Measurements from ENCODE around the gene MCM3.

MCM3 gene

DNA sequence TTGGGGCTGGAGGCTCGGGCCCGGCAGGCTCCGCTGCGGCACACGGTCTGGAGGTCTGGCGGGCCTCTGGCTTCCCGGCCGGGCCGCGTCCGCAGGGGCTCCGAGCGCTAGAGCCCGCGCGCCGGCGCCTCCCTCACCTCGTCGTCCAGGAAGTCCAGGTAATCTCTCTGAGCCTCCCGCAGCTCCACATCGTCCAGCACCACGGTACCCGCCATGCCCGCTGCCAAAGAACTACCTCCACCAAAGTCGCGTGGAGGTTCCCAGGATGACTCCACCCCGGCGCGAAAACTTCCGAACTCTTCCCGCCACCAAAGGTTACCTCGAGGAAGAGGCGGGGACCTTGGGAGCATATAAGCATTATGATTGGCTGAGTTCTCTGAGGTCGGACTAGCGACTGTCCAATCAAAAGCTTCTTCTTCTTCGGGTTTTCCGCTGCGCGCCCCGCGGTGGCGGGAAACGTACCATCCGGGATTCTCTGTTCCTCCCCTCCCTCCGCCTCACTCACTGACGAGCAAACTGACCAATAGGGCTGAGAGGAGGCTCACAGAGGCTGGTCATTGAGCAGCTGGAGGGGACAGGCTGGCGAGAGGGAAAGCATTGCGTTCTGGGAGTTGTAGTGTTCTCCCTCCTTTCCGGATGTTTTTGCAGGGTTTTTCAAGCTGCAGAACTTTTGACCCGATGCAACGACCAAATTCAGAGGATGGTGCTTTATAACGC, at the start of gene MCM3:
Gene MCM3 (minus strand): TSS at position 283 of the 717 bp plus-strand sequence. CDS start 68 bp downstream, at position 215.
- DNase-seq, result peak; percentile 82

DNA sequence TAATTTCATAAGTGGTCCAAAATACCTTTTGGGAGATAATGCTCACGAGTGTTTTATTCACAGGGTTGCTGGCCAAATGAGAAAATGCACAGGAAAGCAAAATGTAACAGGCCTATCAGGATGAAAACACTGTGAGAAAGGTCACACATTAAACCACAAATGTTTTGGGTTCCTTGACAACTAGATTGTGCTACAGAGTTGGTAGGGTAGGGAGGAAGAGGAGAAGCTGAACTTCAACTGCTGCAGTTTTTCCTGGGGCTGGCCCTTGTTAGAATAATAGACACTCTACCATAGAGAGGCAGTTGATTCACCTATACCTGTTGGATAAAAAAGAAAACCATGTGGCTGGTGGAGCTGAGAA, 49.3 kb upstream of the MCM3 start:
- no peak for DNase-seq

DNA sequence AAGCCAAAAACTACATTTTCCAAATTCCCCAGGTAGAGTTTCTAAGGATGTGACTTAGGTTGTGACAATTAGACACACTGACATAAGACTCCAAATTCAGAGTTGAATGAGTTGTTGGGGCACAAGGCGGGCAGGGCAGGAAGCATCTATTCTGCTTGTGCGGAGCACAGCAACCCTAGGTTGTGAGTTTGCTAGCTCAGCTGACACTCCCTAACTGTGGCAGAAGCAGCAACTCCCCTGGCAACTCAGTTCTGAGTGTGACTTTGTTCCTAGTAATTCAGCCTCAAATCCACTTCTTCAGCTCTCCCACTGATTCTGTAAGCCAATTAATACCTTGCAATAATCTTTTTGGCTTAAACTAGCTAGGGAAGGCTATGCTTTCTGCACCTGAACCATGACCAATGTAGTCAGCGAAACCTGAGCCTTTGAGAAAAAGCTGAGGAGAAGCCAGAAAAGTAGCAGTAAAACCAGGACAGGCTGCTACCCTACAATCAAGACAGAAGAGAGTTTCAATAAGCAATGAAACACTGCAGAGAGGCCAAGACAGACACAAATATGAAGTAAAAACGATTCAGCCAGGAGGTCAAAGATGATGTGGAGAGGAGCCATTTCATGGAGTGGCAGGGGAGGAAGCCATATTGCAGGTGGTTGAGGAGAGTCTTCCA, 47.4 kb upstream of the MCM3 start:
- DNase-seq, result no peak

DNA sequence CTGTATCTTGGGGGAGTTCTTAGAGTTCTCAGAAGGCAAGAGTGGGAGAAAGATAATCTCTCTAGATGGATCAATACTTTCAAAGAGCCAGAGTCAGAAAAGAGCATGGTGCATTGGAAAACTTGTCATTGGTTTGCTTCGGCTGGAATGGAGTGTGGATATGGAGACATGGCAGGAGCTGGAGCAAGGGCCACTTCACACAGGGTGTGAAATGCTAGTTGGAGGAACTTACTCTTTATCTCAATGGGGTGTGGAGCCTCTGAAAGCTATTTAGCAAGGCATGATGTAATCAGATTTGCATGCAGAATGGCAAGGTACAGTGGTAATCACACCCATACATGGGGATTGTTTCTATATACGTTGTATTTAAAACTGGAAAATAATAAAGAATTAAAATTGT, 45.9 kb upstream of the MCM3 start:
- no peak for DNase-seq

DNA sequence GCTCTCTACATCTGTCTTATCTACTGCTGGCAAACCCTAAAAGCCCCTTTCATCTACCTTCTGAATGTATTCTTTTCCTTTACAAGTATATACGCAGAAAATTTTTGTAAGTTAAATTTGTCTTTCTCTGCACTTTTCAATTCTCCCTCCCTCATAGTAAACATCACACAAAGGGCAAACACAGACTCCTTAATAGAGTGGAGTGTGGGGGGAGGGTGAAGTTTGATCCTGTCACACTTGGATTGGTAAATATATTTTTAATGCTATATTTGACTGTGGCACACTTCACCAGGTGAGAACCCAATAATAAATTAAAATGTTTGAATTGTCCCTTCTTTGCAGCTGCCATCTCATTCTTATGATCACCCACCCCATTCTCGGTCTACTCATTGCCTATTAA, 44.2 kb upstream of the MCM3 start:
- DNase-seq, result no peak

DNA sequence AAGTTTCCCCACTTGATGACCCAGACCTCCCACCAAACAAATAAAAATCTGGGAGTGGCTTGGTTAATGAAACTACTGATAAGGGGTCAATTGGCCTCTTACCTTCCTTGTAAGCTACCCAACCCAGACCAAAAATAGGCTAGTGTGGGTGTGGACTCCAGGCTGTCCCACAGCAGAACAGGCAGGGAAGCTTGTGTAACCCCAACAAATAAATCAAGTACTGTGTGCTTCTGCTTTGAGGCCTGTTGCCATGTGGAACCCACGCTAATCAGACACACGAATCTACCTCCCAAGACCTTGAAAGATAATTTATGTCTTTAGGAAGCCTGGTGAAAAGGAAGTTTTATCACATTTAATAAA, 43.7 kb upstream of the MCM3 start:
- DNase-seq, result no peak

DNA sequence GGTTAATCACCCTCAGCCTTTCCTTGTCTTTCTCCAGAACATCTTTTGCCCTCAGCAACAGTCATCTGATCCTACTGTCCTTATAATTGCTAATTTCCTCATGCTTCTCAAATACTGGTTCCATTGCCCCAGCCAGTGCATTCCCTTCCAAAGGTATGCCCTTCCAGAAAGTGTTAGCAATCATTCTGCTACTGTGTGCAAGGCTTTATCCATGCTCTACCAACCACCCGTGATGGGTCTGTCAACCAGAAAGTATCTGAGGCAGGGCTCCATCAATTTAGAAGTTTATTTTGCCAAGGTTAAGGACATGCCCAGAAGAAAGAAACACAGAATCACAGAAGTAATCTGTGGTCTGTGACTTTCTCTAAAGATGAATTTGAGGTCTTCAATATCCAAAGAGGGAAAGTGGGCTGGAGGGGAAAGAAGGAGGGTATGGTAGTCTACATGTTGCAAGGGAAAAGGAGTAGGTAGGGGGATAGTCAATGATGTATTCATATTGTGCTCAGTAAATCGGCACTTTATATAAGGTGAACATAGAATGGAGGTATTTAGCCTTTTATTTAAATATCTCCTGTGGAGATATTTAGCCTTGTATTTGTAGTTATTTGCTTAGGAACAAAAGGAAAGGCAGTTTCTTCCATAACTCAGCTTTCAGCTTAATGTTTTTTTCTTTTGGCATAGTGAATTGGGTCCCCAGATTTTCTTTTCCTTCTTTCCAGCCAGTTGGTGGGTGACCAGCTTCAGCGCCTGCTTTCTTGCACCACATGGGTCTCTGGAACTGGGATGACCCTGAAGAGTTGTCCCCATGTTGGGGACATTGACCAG, 42.2 kb upstream of the MCM3 start:
- DNase-seq, result no peak

DNA sequence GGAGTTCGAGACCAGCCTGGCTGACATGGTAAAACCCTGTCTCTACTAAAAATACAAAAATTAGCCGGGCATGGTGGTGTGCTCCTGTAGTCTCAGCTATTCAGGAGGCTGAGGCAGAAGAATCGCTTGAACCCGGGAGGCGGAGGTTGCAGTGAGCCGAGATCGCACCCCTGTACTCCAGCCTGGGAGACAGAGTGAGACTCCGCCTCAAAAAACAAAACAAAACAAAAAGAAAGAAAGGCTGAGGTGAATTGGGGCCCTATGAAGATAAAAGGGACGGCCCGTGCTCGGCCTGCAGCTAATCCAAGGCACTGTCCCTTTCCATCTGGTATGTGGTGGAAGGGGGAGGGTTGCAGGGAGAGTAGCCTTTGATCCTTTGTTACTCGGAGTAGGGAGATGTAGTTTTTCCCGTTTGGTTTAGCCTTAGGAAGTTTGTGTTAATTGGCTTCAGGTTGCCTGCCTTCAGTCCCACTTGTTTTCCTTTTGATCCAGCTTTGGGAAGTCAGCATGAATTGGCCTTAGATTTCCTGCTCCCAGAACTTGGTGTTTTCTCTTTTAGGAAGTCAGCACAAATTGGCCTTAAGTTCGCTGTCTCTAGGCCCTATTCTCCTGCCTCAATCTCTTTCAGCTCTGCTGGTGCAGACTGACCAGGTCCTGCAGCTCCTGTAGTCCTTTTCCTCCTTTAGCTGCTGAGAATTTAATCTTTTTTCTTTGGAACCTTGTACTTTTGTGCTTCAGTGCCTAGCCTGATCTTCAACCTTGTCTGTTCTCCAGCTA, 41.3 kb upstream of the MCM3 start:
- DNase-seq, result no peak

DNA sequence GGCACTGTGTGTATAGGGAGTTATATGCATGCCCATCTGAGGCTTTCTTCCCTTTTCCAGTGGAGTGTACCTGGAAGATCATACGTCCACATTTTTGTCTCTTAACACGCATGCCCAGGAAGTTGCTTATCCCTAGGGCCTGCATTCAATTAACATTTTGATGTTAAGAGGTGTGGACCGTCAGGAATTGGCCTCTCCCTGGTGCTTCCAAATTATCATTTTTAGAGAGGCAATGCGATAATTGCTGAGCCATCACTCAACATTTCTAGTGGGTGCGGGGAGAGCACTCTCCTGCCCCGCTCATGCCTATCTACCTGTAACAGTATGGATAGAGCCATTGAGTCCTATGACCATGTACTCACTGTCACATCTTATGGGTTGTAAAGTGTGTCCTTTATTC, 39.6 kb upstream of the MCM3 start:
- no peak for DNase-seq

DNA sequence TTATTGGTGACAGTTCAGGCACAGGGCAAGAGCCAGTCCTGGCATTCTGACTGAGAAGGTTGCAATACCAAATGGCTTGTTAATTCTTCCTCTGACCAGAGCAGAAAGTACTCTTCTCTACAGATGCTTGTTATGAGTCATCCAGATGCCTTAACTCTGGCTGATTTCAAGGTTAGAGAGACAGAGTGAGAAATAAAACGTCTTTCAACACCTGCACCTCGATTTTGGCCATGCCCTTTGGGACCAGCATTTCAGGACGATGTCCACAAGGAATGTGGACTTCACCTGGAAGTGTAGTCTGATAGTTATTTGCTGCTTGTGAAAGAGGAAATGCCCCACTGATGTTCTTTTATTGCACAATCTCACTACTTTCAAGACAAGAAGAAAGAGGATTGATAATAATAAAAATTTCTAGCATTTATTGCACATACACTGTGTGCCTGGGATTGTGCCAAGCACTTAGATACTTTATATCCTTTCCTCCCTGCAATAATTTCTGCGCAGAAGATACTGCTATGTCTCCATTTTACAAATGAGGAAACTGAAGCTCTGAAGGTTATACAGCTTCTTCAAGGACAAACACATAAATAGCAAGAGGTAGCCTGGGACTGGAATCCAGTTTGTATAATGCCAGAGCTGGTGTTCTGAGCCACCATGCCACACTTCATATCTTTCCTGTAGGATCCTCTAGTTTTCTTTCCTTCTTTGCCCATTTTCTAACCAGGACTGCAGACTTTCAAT, 33.5 kb upstream of the MCM3 start:
- DNase-seq, result no peak

DNA sequence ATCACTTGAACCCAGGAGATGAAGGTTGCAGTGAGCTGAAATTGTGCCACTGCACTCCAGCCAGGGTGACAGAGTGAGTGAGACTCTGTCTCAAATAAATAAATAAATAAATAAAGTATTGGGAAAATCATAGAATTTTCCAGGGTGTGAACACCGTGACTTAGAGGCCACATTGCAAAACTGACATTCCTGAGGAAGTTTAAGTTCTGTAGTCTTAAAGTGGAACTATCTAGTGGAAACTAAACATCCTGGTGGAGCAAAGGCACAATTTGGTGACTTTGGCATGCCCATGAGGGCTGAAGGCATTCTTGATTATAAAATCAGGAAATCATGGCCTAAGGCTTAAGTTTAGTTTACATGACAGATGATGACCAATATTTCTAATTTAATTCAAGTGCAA, 32.7 kb upstream of the MCM3 start:
- no peak for DNase-seq

DNA sequence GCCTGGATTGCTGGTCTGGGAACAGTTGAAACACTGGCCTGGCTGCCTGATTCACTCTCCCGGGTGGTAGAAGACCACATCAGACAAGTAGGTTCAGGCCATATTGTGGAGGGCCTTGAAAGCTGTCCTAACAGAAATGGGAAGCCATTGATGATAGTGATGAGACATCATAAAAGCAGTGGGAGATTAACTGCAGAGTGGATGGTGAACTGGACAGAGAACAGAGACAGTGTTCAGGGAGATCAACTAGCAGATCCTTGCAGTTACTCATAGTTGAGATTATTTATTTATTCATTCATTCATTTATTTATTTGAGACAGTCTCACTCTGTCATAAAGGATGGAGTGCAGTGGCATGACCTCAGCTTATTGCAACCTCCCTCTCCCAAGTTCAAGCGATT, 30.2 kb upstream of the MCM3 start:
- no peak for DNase-seq

DNA sequence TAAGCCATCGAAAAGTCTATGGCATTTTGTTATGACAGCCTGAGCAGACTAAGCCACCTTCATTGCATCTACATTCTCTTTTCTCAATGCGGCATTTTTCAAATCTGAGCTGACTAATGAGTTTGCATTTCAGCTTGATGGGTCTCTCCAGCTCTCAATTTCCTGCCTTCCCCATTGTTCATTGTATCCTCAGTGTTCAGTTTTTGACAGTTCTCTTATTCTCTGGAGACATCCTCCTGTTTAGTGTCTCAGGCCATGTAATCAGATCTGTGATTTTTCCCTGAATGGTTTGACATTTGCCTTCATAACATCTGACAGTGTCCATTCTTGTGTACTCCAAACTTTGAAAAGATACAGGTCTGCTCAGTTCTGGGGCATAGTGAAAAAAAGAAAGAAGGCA, 27.9 kb upstream of the MCM3 start:
- no peak for DNase-seq

DNA sequence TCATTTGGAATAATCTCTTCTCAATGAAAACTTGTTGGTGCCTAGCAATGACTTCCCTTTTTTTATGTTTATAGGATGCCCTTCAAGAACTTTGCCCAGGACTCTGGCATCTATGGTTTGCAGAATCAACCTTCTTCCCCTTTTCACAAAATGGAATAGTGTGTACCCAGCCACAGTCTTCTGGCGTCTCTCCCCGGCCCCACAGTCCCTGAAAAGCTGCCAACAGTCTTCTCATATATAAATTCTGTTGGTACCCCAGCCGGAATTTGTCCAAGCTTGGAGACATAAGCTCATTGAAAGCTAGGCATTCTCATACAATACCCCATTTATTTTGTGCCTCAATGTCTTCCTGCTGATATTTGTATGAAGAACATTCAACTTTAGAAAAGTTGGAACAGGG, 26.4 kb upstream of the MCM3 start:
- DNase-seq, result no peak

DNA sequence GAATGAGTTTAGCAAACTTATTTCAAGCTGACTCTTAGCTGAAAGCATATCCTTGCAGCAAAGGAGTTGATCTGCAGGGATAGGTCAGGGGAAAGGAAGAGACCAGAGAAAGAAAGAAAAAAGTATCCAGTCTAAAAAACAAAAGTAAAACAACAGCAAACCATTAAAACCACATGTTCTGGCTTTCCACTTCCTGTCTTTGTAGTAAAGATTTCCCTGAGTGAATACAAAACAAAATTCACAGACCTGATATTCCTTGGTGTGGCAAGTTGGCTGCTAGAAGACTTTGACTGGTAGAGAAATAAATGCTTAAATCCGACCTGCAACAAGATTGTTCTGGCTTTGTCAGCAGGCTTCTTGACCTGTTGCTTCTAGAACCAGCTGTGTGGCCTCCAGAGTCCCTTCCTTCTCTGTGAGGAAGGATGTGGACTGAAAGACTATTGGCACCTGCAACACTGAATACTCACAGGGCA, 23.4 kb upstream of the MCM3 start:
- DNase-seq, result no peak

DNA sequence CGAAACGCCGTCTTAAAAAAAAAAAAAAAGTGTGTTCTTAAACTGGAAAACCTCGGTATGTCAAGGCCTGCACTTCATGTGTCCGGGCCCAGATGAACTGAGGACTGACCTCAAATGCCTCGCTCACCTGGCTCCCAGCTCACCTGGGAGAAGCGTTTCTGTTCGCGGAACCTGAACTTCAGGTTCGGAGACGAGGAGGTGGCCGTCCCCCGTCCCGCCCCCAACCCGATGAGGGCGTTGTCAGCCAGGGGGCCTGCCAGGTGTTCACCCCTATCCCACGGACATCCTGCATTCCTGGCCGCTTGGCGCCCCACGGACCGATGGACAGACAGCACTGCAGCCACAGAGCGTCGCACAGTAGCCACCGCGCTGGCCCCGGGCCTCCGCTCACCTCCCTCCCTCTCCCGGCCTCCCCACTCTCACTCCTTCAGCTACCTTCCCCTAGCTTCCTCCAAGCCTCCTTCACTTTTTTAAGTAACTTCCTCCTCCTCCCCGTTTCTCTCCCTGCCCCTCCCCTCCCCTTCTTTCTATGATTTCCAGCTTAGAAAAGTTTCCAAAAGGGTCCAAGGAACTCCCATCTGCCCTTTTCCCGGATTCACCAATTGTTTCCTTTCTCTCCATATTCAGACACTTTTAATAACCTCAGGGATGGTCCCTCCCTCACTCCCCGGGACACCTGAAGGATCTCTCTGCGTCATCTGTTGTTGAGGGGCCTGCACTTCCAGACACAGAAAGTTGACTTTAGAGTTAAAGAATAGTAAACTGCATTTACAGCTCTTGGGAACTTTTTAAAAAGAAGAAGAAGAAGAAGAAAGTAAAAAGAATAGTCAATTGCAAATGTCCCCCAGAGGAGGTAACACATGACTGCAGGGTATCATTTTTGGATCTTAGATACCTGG, 22.7 kb upstream of the MCM3 start:
- no peak for DNase-seq

DNA sequence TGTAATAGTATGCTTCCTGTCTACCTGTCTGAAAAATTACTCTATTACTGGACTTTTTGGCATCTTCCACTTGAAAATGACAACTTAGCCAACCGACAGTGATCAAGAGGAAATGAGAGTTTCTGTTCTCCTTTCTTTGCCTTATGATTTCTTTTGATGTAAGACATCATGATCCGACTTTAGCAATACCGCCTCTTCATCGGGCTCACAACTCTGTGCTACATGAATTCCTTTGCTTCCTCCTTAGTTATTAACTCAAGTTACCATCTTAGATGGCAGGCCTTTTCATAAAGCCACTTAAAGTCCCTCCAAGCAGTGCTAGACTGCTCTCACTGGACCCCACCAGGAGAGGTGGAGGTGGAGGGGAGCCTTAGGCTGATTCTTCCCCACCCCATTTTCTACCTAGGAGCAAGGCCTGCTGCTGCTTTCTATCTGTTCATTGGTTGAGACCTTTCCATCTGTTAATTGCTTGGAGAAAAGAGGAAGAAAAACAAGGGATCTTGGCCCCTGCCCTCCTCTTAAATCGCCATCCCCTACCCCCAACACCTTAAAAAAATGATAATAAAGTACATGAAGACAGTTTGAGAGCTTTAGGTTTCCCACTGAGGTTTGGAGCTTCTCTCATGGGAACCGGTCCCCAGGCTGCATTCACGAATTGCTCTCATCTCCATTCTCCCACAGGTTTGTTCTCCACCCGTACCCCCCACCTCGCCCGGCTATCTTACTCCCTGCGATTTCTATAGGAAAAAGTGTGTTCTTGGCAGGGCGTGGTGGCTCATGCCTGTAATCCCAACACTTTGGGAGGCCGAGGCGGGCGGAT, 21.6 kb upstream of the MCM3 start:
- DNase-seq, result no peak

DNA sequence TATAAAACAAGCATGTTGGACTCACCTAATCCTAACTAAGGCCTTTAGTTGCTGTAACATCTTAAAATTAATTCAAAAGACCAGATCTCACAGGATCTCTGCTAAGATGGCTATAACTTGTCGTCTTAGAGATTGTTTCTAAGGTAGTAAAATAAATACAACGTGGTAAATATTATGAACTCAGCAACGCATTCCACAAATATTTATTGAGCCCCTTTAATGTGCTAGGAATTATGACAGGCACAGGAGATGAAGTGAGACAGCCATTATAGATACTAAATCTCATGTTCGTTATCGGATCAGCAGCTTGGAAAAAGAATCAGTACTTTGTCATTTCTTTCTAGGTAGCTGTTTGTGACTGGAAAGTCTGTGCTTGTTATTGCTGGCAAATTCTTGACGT, 20.9 kb upstream of the MCM3 start:
- no peak for DNase-seq

DNA sequence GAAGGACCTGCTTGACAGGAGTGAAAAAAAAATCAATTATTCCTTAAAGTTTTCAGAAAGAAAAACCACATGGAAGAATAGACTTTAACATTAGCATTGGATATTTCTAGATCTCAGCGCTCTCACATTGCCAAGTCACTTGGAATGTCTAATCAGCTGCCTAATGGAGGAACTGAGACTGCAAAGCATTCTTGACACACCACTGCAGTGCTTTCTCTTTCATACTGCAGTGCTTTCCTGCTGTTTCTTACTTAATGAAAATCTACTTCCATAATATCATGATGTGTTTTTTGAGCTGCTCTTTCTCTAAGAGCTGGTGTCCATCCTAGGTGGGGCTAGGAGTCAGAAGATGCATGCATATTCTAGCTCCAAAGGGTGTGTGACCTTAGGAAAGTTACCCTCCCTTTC, 20.4 kb upstream of the MCM3 start:
- DNase-seq, result no peak

DNA sequence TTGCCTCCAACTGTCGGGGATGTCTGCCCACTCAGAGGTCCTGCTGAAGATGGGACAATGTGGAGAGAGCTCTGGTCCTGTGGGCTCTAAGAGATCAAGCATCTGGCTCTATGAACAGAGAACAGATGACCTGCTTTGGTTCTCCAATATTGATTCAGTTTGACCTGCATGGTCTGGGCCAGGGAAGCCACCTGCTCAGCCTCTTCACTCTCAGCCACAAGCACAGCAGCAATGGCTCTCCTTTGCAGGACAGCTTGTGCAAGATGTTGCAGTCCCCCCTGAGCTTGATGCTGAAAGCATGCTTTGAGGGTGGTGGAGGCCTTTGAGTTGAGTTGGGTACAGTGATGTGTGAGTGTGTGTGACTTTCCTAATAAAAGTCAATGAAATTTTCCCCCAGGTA, 18.6 kb upstream of the MCM3 start:
- no peak for DNase-seq

DNA sequence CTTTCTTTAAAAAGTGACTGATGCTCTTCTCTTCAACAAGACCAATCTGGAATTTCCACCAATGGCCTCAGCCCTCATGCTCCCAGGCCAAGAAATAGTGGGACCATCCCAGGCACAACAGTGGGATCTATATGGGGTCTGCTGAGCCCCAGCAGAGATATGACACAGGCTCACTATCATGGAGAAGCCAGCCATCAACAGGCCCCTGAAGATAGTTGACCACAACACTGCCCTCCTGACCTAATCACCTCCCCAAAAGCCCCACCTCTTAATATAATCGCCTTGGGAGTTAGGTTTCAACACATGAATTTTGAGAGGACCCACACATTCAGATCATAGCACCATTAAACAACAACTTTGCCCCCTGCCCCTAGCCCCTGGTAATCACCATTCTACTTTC, 16.8 kb upstream of the MCM3 start:
- DNase-seq, result no peak
